ENCODE data around the gene CDH24. TPM values are rescaled to one million over a fixed set of nuclear protein-coding genes. Genes with fewer than 3 reads are reported as not detected.

Gene CDH24
- total and polyA plus RNA-seq, 9 of the 15 experiments (the other 6 are each of a cell fraction or from before 2014, with no cell fraction given) = 0.04 to 16.2 (median 4.9) TPM

GRCh38 chr14:23078692-23079116 is 21.4 kb upstream of the CDH24 start (continued):
- TF ChIP-seq GABPB1 (CRISPR knock-in tag; IDR thresholded peaks at IDR 0.05) (no peak), ZNF217 (CRISPR knock-in tag; IDR thresholded peaks at IDR 0.05) (no peak), ETV1 (tag; conservative IDR thresholded peaks at IDR 0.05; ENCODE audit: low read depth) (peak; percentile 22; the same call in 1 of the 2 replicates), PTBP1 (IDR thresholded peaks at IDR 0.05; ENCODE audit: low read depth, low read length) (no peak), PCBP2 (IDR thresholded peaks at IDR 0.05; ENCODE audit: low read depth, low read length, poor library complexity, severe bottlenecking) (no peak), MCM2 (IDR thresholded peaks at IDR 0.05; ENCODE audit: low read depth) (no peak), ZNF197 (CRISPR knock-in tag; IDR thresholded peaks at IDR 0.05; ENCODE audit: low read depth) (peak; percentile 45; the same call in 1 of the 2 replicates), BRD4 (IDR thresholded peaks at IDR 0.05) (no peak), CREB1 (IDR thresholded peaks at IDR 0.05) (no peak), CREB1 (CRISPR knock-in tag; IDR thresholded peaks at IDR 0.05) (no peak), SMAD3 (CRISPR knock-in tag; conservative IDR thresholded peaks at IDR 0.05) (no peak), ZNF609 (CRISPR knock-in tag; IDR thresholded peaks at IDR 0.05; ENCODE audit: borderline replicate concordance) (0 out of 2 replicates have a peak, but pooled peaks have one; percentile 24), ZNF75A (CRISPR knock-in tag; IDR thresholded peaks at IDR 0.05) (no peak), CEBPG (CRISPR knock-in tag; IDR thresholded peaks at IDR 0.05) (peak; percentile 61; the same call in 1 of the 2 replicates), CEBPG (tag; conservative IDR thresholded peaks at IDR 0.05 in 1 of 2, IDR thresholded peaks at IDR 0.05 in 1 of 2) (peak; percentile 83 to 92), KLF13 (tag; IDR thresholded peaks at IDR 0.05; ENCODE audit: borderline replicate concordance, low read depth) (no peak), DPF2 (IDR thresholded peaks at IDR 0.05) (peak; percentile 87), ARID2 (IDR thresholded peaks at IDR 0.05) (no peak), YY1 (IDR thresholded peaks at IDR 0.05; ENCODE audit: borderline replicate concordance in 1 of 3, control insufficient read depth in 1 of 3, extremely low read depth in 1 of 3, insufficient read depth in 3 of 3, insufficient read length in 1 of 3, insufficient replicate concordance in 2 of 3, low read depth in 1 of 3, low read length in 2 of 3) (no peak), MEF2D (tag; conservative IDR thresholded peaks at IDR 0.05; ENCODE audit: low read depth) (peak; percentile 46), IRF2 (CRISPR knock-in tag; IDR thresholded peaks at IDR 0.05) (no peak), CCNT2 (IDR thresholded peaks at IDR 0.05; ENCODE audit: borderline replicate concordance, extremely low read depth, insufficient read length, low read depth, low read length) (no peak), ZNF445 (CRISPR knock-in tag; IDR thresholded peaks at IDR 0.05; ENCODE audit: low read depth) (no peak), ZFX (CRISPR knock-in tag; IDR thresholded peaks at IDR 0.05) (no peak), SOX6 (IDR thresholded peaks at IDR 0.05) (peak; percentile 65), ZNF766 (CRISPR knock-in tag; conservative IDR thresholded peaks at IDR 0.05) (peak; percentile 23), CCAR2 (IDR thresholded peaks at IDR 0.05; ENCODE audit: low read depth, low read length) (no peak)
